Left lung (tissue), 10 donors: ENCODE results near the gene CATSPERE. TPM values are rescaled to one million over a fixed set of nuclear protein-coding genes. Genes with fewer than 3 reads are reported as not detected.

Source experiments
- ATAC-seq: fragments of 200-7000 bp; cut with Tn5 transposase; one replicate; pipeline ENCODE4 v1.9.1; 2020; ENCODE audit warnings: moderate library complexity
- DNase-seq, 4 donors: peaks; one replicate each; pipeline ENCODE4 v3.0.0-alpha.2; 2013 to 2020
- H3K27ac ChIP-seq, 2 donors: fragments of 200-600 bp; sonication (generic) in 1 of 2; one replicate each; pipeline versions ENCODE4 v1.5.0 to v1.8.0; 2020 to 2021
- H3K27me3 ChIP-seq, 2 donors: fragments of 200-600 bp; sonication (generic) in 1 of 2; one replicate each; pipeline versions ENCODE4 v1.5.0 to v1.8.0; 2020 to 2021
- H3K36me3 ChIP-seq, 2 donors: fragments of 200-600 bp; sonication (generic) in 1 of 2; one replicate each; pipeline versions ENCODE4 v1.5.0 to v1.8.0; 2020 to 2021
- H3K4me1 ChIP-seq, 2 donors: fragments of 200-600 bp; one replicate each; pipeline ENCODE4 v1.8.0; 2021
- H3K4me3 ChIP-seq, 2 donors: fragments of 200-600 bp; sonication (generic) in 1 of 2; one replicate each; pipeline versions ENCODE4 v1.5.0 to v1.8.0; 2020 to 2021; ENCODE audit warnings: mild to moderate bottlenecking in 1 of 2
- H3K9me3 ChIP-seq, 2 donors: fragments of 200-600 bp; sonication (generic) in 1 of 2; one replicate each; pipeline versions ENCODE4 v1.5.0 to v1.8.0; 2020 to 2021
- intact Hi-C, 2 donors: fragments of 100-400 bp; cut with DNase I; formaldehyde crosslinking; loops; one replicate each; pipeline versions ENCODE4 v1.11.2 to v1.14.2; 2022
- polyA plus RNA-seq, 6 donors: library from polyadenylated mRNA; unstranded; fragments of 120-200 nt; gene quantifications; one replicate each; pipeline ENCODE4 v1.2.1, GENCODE V29; 2013; ENCODE audit not compliant: insufficient read length in 6 of 6
- total RNA-seq, 2 donors: library from RNA; stranded (reverse); fragmentation: NEBNext Ultra II Directional; extraction: Animal tissue kit (Norgen Biotek cat#: 25700); gene quantifications; one replicate each; pipeline ENCODE4 v1.2.1, GENCODE V29; 2021
- TF ChIP-seq, protein P1 (sequence below), 2 donors: fragments of 200-600 bp; sonication (generic) in 1 of 2; IDR thresholded peaks; one replicate each; pipeline versions ENCODE4 v1.5.0 to v1.8.0; 2021; ENCODE audit warnings: antibody characterized with exemption in 2 of 2
- donor health status: DM: no; HTN: yes; CAD: no.
- donor health status: DM: no; HTN: no; CAD: no.

Gene CATSPERE
- total and polyA plus RNA-seq, 8 donors, result 0.84 to 2.1 (median 1.6) TPM

DNA sequence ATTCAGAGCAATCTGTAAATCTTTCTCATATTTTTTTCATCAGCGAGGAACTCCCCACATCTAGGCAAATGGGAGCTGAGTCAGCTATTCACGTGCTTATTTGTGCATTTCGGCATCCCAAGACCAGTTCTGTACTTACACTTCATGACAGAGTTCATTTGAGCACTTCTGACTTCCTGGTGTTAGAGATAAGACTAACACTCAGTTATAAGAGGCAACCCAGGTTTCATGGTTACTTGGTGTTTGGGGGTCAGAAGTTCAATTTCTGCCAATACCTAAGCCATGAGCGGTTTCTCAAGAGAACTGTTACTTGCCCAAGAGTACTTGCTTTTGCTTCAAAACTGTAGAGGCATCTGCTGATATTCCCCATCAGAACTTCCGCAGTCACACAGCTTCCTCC, 167.7 kb downstream of the CATSPERE start:
- Histone ChIP-seq H3K9me3 (no peaks in the 10 kb centered on the region), H3K27me3 (no peaks in the 10 kb centered on the region), H3K4me1 (no peaks in the 10 kb centered on the region), H3K4me3 (no peak overlapping the region), H3K27ac (no peak overlapping the region), H3K36me3 (no peaks in the 10 kb centered on the region)
- TF ChIP-seq, protein P1, sequence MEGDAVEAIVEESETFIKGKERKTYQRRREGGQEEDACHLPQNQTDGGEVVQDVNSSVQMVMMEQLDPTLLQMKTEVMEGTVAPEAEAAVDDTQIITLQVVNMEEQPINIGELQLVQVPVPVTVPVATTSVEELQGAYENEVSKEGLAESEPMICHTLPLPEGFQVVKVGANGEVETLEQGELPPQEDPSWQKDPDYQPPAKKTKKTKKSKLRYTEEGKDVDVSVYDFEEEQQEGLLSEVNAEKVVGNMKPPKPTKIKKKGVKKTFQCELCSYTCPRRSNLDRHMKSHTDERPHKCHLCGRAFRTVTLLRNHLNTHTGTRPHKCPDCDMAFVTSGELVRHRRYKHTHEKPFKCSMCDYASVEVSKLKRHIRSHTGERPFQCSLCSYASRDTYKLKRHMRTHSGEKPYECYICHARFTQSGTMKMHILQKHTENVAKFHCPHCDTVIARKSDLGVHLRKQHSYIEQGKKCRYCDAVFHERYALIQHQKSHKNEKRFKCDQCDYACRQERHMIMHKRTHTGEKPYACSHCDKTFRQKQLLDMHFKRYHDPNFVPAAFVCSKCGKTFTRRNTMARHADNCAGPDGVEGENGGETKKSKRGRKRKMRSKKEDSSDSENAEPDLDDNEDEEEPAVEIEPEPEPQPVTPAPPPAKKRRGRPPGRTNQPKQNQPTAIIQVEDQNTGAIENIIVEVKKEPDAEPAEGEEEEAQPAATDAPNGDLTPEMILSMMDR (IDR thresholded peaks at IDR 0.05), result no peak
- peak in 1 of 4 donors; percentile 51 for DNase-seq
- peak; percentile 82 for ATAC-seq
- intact Hi-C loops, result no loop called here

DNA sequence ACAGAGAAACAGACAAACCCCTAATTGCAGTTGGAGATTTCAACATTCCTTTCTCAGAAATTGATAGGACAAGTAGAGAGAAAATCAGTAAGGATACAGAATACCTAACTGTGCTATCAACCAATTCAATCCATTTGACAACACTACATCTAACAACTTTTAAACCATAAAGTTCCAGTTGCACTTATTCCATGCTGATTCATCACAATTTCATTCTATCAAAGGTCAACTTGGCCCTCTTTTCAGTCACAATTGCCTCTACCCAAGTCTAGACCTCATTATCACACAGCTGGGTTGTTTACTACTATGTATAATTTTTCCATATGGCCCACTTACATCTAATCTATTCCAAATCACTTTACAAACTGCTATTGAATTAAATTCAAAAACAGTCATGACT, 172.1 kb downstream of the CATSPERE start:
- intact Hi-C loops, result no loop called here

DNA sequence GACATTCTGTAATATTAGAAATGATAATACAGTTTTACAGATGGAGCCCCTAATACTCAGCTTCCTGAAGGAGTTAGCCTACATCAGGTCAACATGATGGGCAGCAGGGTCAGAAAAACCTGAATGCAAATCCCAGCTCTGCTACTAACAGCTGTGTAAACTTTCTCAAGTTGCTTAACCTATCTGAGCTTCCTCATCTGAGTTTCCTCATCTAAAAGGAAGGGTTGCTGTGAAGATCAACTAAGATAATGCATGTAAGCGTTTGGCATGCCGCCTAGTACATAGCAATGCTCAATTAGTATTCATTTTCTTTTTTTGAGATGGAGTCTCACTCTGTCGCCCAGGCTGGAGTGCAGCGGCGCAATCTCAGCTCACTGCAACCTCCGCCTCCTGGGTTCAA, 173.5 kb downstream of the CATSPERE start:
- Histone ChIP-seq H3K27ac (no peak overlapping the region), H3K4me3 (no peak overlapping the region), H3K36me3 (no peaks in the 10 kb centered on the region), H3K27me3 (no peaks in the 10 kb centered on the region), H3K9me3 (no peaks in the 10 kb centered on the region), H3K4me1 (no peaks in the 10 kb centered on the region)
- intact Hi-C loops, result no loop called here
- TF ChIP-seq, protein P1 (IDR thresholded peaks at IDR 0.05), result no peak
- DNase-seq, result no peak
- ATAC-seq, result no peak

More for the DNA sequence above, 172.1 kb downstream of the CATSPERE start:
- Histone ChIP-seq H3K4me1 (no peaks in the 10 kb centered on the region), H3K27ac (no peak overlapping the region), H3K27me3 (no peaks in the 10 kb centered on the region), H3K9me3 (no peaks in the 10 kb centered on the region), H3K4me3 (no peak overlapping the region), H3K36me3 (no peaks in the 10 kb centered on the region)
- TF ChIP-seq, protein P1 (IDR thresholded peaks at IDR 0.05), result no peak
- ATAC-seq (no peak), DNase-seq (no peak)

DNA sequence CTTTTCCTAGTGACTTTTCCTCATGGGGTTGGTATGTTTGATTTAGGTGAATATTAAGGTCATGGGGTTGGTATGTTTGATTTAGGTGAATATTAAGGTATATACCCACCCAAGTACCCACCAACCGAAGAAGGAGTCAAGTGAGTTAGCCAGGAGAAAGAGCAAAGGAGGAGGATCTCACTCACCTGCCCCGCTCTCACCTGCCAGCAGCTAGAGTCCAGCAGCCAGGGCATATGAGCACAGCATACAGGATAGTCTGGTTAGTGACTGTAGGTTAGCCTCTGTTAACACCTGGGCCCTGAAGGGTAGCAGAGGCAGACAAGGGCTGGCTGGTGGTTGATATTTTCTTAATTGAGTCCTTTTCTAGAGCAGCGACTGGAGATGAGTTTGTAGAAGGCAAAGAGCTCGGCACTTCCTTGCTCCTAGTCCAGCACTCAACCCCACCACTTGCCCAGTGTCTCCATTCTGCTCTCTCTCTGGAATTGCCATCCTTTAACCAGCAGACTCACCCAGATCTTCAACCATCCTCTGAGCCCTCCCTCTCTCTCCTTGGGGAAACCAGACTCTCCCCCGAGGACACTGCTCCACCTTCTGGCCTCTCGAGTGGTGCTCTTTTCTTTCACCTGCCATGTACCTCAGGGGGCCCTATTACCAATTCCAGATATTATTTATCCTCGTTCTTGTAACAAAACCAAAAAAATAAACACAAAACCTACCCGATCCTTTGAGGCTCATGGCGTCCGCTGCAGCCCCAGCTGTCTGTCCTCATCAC, 175.6 kb downstream of the CATSPERE start:
- Histone ChIP-seq H3K4me1 (no peaks in the 10 kb centered on the region), H3K36me3 (no peaks in the 10 kb centered on the region), H3K27me3 (no peaks in the 10 kb centered on the region), H3K9me3 (no peaks in the 10 kb centered on the region), H3K4me3 (no peak overlapping the region), H3K27ac (no peak overlapping the region)
- DNase-seq (no peak), ATAC-seq (no peak)
- TF ChIP-seq, protein P1 (IDR thresholded peaks at IDR 0.05), result no peak
- intact Hi-C loops, result no loop called here

DNA sequence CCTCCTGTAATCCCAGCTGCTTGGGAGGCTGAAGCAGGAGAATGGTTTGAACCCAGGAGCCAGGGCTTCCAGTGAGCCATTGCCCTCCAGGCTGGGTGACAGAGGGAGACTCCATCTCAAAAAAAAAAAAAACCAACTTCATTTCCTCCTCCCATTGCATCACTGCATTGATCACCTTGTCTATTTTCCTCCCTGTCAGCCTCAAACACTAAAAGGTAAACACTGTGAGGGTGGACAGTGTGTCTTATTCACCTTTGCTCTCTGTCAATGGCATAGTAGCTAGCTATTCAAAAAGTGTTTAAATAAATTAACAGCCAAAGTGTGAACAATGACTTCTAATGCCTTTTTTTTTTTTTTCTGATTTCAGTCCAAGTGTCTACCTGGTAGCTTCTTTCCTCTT, 178.5 kb downstream of the CATSPERE start:
- no peak for ATAC-seq
- Histone ChIP-seq H3K4me1 (no peaks in the 10 kb centered on the region), H3K36me3 (no peaks in the 10 kb centered on the region), H3K27ac (no peak overlapping the region), H3K9me3 (no peaks in the 10 kb centered on the region), H3K4me3 (no peak overlapping the region), H3K27me3 (no peaks in the 10 kb centered on the region)
- TF ChIP-seq, protein P1 (IDR thresholded peaks at IDR 0.05), result no peak
- no peak for DNase-seq
- intact Hi-C loops, result no loop called here
